ENCODE results near the gene NKX1-2. TPM values are rescaled to one million over a fixed set of nuclear protein-coding genes. Genes with fewer than 3 reads are reported as not detected.
"Not testable (repeated sequence)": the region's sequence is repeated elsewhere in the genome, so short reads cannot be mapped to it uniquely, and the experiment has no call there.

Gene NKX1-2
- total RNA-seq, 1 donor from 2014 or later: not detected

DNA sequence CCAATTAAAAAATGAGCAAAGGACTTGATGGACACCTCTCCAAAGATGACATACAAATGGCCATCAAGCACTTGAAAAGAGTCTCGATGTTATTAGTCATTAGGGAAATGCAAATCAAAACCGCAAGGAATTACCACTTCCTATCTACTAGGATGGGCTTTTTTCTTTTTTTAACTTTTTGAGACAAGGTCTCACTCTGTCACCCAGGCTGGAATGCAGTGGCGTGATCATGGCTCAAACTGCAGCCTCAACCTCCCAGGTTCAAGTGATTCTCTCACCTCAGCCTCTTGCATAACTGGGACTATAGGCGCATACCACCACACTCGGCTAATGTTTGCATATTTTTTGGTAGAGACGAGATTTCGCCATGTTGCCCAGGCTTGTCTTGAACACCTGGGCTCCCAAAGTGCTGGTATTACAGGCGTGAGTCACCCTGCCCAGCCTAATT lies 13.6 kb downstream of the NKX1-2 start:
- H3K4me3 Mint-ChIP-seq (ENCODE audit: unreplicated experiment): no peak overlapping the region
- no peaks in the 10 kb centered on the region for H3K9me3 Mint-ChIP-seq (ENCODE audit: low read depth)
- TF ChIP-seq, protein P1, sequence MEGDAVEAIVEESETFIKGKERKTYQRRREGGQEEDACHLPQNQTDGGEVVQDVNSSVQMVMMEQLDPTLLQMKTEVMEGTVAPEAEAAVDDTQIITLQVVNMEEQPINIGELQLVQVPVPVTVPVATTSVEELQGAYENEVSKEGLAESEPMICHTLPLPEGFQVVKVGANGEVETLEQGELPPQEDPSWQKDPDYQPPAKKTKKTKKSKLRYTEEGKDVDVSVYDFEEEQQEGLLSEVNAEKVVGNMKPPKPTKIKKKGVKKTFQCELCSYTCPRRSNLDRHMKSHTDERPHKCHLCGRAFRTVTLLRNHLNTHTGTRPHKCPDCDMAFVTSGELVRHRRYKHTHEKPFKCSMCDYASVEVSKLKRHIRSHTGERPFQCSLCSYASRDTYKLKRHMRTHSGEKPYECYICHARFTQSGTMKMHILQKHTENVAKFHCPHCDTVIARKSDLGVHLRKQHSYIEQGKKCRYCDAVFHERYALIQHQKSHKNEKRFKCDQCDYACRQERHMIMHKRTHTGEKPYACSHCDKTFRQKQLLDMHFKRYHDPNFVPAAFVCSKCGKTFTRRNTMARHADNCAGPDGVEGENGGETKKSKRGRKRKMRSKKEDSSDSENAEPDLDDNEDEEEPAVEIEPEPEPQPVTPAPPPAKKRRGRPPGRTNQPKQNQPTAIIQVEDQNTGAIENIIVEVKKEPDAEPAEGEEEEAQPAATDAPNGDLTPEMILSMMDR (IDR thresholded peaks at IDR 0.05): no peak
- no peaks in the 10 kb centered on the region for H3K4me1 Mint-ChIP-seq (ENCODE audit: low read depth)
- no peaks in the 10 kb centered on the region for H3K36me3 Mint-ChIP-seq (ENCODE audit: low read depth)
- no peak overlapping the region for H3K27ac Mint-ChIP-seq (ENCODE audit: unreplicated experiment)
- H3K27me3 Mint-ChIP-seq (ENCODE audit: low read depth): peaks cover 6% of the 10 kb centered on the region
- DNase-seq (ENCODE audit: low spot score): no peak

- not testable (repeated sequence) for DNase-seq (ENCODE audit: low spot score); H3K4me1 Mint-ChIP-seq (ENCODE audit: low read depth); H3K27me3 Mint-ChIP-seq (ENCODE audit: low read depth); H3K4me3 Mint-ChIP-seq (ENCODE audit: unreplicated experiment); H3K9me3 Mint-ChIP-seq (ENCODE audit: low read depth); H3K27ac Mint-ChIP-seq (ENCODE audit: unreplicated experiment); H3K36me3 Mint-ChIP-seq (ENCODE audit: low read depth)
These were observed 14.2 kb downstream of the NKX1-2 start for GRCh38 chr10:124435683-124436082.

DNA sequence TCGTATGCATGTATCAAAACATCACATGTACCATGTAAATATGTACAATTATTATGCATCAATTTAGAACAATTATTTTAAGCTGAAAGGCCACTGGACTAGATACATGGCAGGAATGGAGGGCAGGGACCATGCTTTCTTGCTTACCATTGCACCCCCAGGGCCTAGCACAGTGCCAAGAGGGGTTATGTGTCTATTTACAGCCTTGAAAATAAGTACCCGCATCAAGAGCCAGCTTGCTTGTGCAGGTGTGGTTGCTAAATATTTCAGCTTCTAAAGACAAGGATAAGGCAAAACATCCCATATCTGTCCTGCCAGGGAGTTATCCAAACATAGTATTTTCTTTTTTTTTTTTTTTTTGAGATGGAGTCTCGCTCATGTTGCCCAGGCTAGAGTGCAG lies 16.4 kb downstream of the NKX1-2 start:
- peaks cover 19% of the 10 kb centered on the region for H3K27me3 Mint-ChIP-seq (ENCODE audit: low read depth)
- H3K9me3 Mint-ChIP-seq (ENCODE audit: low read depth): no peaks in the 10 kb centered on the region
- TF ChIP-seq, protein P1 (IDR thresholded peaks at IDR 0.05): no peak
- H3K27ac Mint-ChIP-seq (ENCODE audit: unreplicated experiment): no peak overlapping the region
- no peaks in the 10 kb centered on the region for H3K4me1 Mint-ChIP-seq (ENCODE audit: low read depth)
- no peaks in the 10 kb centered on the region for H3K36me3 Mint-ChIP-seq (ENCODE audit: low read depth)
- no peak for DNase-seq (ENCODE audit: low spot score)
- H3K4me3 Mint-ChIP-seq (ENCODE audit: unreplicated experiment): no peak overlapping the region

DNA sequence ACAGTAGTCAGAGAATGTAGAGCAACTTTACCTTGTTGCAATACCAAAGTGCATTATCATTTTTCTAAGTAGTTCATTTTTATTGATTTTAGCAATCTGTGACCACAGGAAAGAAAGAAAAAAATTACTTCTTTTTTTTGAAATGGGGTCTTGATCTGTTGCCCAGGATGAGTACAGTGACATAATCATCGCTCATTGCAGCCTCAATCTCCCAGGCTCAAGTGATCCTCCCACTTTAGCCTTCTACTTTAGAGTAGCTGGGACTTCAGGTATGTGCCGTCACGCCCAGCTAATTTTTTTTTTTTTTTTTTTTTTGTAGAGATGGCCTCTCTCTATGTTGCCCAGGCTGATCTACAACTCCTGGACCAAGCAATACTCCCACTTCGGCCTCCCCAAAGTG lies 19.8 kb downstream of the NKX1-2 start:
- Mint-ChIP-seq H3K9me3 (ENCODE audit: low read depth) (no peaks in the 10 kb centered on the region), H3K4me3 (ENCODE audit: unreplicated experiment) (no peak overlapping the region), H3K4me1 (ENCODE audit: low read depth) (no peaks in the 10 kb centered on the region), H3K27me3 (ENCODE audit: low read depth) (peaks cover 27% of the 10 kb centered on the region), H3K27ac (ENCODE audit: unreplicated experiment) (no peak overlapping the region), H3K36me3 (ENCODE audit: low read depth) (no peaks in the 10 kb centered on the region)
- DNase-seq (ENCODE audit: low spot score): no peak
- TF ChIP-seq, protein P1 (IDR thresholded peaks at IDR 0.05): no peak

- Mint-ChIP-seq H3K27me3 (ENCODE audit: low read depth) (peaks cover 27% of the 10 kb centered on the region), H3K36me3 (ENCODE audit: low read depth) (no peaks in the 10 kb centered on the region), H3K27ac (ENCODE audit: unreplicated experiment) (no peak overlapping the region), H3K4me1 (ENCODE audit: low read depth) (no peaks in the 10 kb centered on the region), H3K4me3 (ENCODE audit: unreplicated experiment) (no peak overlapping the region), H3K9me3 (ENCODE audit: low read depth) (no peaks in the 10 kb centered on the region)
- TF ChIP-seq, protein P1 (IDR thresholded peaks at IDR 0.05): no peak
- DNase-seq (ENCODE audit: low spot score): no peak
These were observed 20.3 kb downstream of the NKX1-2 start for GRCh38 chr10:124429576-124429975.

- no peak overlapping the region for H3K27ac Mint-ChIP-seq (ENCODE audit: unreplicated experiment)
- peaks cover 34% of the 10 kb centered on the region for H3K27me3 Mint-ChIP-seq (ENCODE audit: low read depth)
- TF ChIP-seq, protein P1 (IDR thresholded peaks at IDR 0.05): no peak
- H3K9me3 Mint-ChIP-seq (ENCODE audit: low read depth): no peaks in the 10 kb centered on the region
- H3K4me1 Mint-ChIP-seq (ENCODE audit: low read depth): no peaks in the 10 kb centered on the region
- no peak overlapping the region for H3K4me3 Mint-ChIP-seq (ENCODE audit: unreplicated experiment)
- DNase-seq (ENCODE audit: low spot score): no peak
- H3K36me3 Mint-ChIP-seq (ENCODE audit: low read depth): no peaks in the 10 kb centered on the region
These were observed 21.5 kb downstream of the NKX1-2 start for GRCh38 chr10:124428207-124428777.

All from chondrocyte (in vitro differentiated cells).